Panc1 (cell line): ENCODE results near the gene CKB.

Experiments
- TF ChIP-seq, protein P1 (sequence below): fragments of 450-650 bp; IDR thresholded peaks from 2 replicates; pipeline ENCODE4 v1.5.1; 2017; ENCODE audit warnings: mild to moderate bottlenecking
- TF ChIP-seq, protein P2 (sequence below), 2 experiments: IDR thresholded peaks; 2 replicates each; pipeline ENCODE4 v1.6.1; 2011 to 2012; ENCODE audit warnings: low read depth in 2 of 2, control low read depth in 1 of 2, low read length in 1 of 2, mild to moderate bottlenecking in 1 of 2, moderate library complexity in 1 of 2; ENCODE audit not compliant: insufficient read depth in 1 of 2

DNA sequence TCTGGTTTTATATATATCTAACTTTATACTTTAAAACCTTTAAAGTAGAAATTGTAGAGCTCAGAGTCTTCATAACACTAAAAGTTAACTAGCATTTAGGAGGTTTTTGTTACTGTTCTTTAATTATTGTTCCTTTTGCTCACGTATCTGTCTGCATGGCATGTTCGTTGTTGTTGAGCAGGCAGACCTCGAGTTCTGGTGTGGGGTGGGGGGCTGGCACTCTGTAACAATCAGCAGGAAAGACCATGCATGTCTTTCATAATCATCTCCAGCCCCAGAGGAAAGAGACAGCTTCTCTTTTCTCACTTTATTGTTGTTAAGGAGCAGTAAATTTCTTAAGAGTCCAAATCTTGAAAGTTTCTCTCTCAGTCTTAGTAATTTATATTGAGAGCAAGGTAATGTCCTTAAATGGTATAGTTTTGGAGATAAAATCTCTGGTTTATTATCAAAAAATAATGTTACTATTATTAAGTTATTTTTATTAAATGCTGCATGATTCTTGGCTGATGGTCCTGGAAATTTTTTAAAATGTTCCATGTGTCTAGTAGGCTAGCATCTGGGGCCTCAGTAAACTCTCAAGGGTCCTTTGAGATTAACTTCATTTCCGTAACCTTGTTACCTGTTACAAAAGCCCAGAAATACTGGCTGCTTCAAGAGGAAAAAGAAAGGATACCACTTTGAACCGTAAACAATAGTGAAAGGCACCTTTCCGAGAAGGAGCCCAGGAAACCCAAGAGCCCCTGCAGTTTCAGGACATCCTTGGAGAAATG, 30.3 kb downstream of the CKB start:
- TF ChIP-seq, protein P1, sequence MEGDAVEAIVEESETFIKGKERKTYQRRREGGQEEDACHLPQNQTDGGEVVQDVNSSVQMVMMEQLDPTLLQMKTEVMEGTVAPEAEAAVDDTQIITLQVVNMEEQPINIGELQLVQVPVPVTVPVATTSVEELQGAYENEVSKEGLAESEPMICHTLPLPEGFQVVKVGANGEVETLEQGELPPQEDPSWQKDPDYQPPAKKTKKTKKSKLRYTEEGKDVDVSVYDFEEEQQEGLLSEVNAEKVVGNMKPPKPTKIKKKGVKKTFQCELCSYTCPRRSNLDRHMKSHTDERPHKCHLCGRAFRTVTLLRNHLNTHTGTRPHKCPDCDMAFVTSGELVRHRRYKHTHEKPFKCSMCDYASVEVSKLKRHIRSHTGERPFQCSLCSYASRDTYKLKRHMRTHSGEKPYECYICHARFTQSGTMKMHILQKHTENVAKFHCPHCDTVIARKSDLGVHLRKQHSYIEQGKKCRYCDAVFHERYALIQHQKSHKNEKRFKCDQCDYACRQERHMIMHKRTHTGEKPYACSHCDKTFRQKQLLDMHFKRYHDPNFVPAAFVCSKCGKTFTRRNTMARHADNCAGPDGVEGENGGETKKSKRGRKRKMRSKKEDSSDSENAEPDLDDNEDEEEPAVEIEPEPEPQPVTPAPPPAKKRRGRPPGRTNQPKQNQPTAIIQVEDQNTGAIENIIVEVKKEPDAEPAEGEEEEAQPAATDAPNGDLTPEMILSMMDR: no peak
- TF ChIP-seq, protein P2, sequence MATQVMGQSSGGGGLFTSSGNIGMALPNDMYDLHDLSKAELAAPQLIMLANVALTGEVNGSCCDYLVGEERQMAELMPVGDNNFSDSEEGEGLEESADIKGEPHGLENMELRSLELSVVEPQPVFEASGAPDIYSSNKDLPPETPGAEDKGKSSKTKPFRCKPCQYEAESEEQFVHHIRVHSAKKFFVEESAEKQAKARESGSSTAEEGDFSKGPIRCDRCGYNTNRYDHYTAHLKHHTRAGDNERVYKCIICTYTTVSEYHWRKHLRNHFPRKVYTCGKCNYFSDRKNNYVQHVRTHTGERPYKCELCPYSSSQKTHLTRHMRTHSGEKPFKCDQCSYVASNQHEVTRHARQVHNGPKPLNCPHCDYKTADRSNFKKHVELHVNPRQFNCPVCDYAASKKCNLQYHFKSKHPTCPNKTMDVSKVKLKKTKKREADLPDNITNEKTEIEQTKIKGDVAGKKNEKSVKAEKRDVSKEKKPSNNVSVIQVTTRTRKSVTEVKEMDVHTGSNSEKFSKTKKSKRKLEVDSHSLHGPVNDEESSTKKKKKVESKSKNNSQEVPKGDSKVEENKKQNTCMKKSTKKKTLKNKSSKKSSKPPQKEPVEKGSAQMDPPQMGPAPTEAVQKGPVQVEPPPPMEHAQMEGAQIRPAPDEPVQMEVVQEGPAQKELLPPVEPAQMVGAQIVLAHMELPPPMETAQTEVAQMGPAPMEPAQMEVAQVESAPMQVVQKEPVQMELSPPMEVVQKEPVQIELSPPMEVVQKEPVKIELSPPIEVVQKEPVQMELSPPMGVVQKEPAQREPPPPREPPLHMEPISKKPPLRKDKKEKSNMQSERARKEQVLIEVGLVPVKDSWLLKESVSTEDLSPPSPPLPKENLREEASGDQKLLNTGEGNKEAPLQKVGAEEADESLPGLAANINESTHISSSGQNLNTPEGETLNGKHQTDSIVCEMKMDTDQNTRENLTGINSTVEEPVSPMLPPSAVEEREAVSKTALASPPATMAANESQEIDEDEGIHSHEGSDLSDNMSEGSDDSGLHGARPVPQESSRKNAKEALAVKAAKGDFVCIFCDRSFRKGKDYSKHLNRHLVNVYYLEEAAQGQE (IDR thresholded peaks at IDR 0.05; ENCODE audit: insufficient read depth in 1 of 2, low read depth in 2 of 2, low read length in 1 of 2): no peak
